ENCODE measurements around the gene GLE1. TPM values are rescaled to one million over a fixed set of nuclear protein-coding genes. Genes with fewer than 3 reads are reported as not detected.

The GLE1 gene
- total RNA-seq, 2 experiments from 2014 or later = 8.0 to 8.4 TPM

DNA sequence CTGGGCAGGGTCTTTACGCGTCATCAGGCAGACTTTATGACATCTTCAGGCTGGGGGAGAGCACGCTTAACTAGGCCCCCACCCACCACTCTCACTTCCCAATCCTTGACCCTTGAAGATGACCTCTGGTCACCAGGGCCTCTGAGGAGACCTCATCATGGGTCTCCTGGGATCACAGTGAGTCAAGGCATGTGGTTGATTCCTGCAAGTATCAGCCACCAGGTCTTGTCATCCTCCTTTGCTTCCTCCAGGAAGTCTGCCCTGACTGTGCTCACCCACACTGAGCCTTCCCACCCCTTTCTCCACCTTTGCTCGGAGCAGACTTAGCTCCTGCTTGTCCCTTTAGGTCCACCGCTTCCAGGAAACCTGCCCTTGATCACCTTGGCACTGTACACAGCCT, 31.4 kb upstream of the GLE1 start:
- Mint-ChIP-seq H3K4me1 (ENCODE audit: low read depth) (peaks cover 9% of the 10 kb centered on the region), H3K36me3 (ENCODE audit: low read depth) (peaks cover 54% of the 10 kb centered on the region), H3K4me3 (no peak overlapping the region), H3K9me3 (no peaks in the 10 kb centered on the region), H3K27me3 (no peaks in the 10 kb centered on the region), H3K27ac (no peak overlapping the region)
- Histone ChIP-seq H3K4me3 (ENCODE audit: low read length) (no peak overlapping the region), H3K9me3 (ENCODE audit: control insufficient read depth in 1 of 2, insufficient read depth in 1 of 2, low read length in 2 of 2) (no peaks in the 10 kb centered on the region), H3K27me3 (ENCODE audit: control insufficient read depth in 1 of 2, insufficient read depth in 2 of 2, low read length in 2 of 2) (no peaks in the 10 kb centered on the region), H3K36me3 (ENCODE audit: insufficient read depth, low read length) (peaks cover 40% of the 10 kb centered on the region), H3K27ac (ENCODE audit: low read depth in 1 of 2, low read length in 2 of 2) (no peak overlapping the region), H3K4me1 (ENCODE audit: insufficient read depth, low read length) (no peaks in the 10 kb centered on the region)
- ChIA-PET CTCF (no interaction called here), POLR2A (no interaction called here)
- intact Hi-C loops (cut with DNase I, micrococcal nuclease) = no loop called here
- no peak for DNase-seq
- TF ChIP-seq, protein P1, sequence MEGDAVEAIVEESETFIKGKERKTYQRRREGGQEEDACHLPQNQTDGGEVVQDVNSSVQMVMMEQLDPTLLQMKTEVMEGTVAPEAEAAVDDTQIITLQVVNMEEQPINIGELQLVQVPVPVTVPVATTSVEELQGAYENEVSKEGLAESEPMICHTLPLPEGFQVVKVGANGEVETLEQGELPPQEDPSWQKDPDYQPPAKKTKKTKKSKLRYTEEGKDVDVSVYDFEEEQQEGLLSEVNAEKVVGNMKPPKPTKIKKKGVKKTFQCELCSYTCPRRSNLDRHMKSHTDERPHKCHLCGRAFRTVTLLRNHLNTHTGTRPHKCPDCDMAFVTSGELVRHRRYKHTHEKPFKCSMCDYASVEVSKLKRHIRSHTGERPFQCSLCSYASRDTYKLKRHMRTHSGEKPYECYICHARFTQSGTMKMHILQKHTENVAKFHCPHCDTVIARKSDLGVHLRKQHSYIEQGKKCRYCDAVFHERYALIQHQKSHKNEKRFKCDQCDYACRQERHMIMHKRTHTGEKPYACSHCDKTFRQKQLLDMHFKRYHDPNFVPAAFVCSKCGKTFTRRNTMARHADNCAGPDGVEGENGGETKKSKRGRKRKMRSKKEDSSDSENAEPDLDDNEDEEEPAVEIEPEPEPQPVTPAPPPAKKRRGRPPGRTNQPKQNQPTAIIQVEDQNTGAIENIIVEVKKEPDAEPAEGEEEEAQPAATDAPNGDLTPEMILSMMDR (IDR thresholded peaks at IDR 0.05) = no peak
- no peak for ATAC-seq (ENCODE audit: poor library complexity)

DNA sequence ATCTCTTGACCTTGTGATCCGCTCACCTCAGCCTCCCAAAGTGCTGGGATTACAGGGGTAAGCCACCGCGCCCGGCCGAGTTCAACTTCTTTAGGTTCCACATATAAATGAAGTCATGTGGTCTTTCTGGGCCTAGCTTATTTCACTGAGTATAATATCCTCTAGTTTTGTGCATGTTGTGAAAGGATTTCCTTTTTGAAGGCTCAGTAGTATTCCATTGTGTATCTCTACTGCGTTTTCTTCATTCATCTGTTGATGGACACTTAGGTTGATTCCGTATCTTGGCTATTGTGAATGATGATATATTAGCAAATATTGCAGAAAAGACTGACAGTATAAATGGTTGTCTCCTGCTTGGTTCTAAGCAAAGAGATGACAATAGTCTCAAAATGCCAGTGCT, 28.7 kb upstream of the GLE1 start:
- H3K36me3 ChIP-seq (ENCODE audit: insufficient read depth, low read length) = peaks cover 46% of the 10 kb centered on the region
- Mint-ChIP-seq H3K36me3 (ENCODE audit: low read depth) (peaks cover 56% of the 10 kb centered on the region), H3K9me3 (no peaks in the 10 kb centered on the region), H3K4me1 (ENCODE audit: low read depth) (no peaks in the 10 kb centered on the region), H3K27ac (no peak overlapping the region), H3K4me3 (no peak overlapping the region), H3K27me3 (no peaks in the 10 kb centered on the region)
- ChIA-PET POLR2A (no interaction called here), CTCF (no interaction called here)
- no peaks in the 10 kb centered on the region for H3K9me3 ChIP-seq (ENCODE audit: control insufficient read depth in 1 of 2, insufficient read depth in 1 of 2, low read length in 2 of 2)
- H3K27me3 ChIP-seq (ENCODE audit: control insufficient read depth in 1 of 2, insufficient read depth in 2 of 2, low read length in 2 of 2) = no peaks in the 10 kb centered on the region
- intact Hi-C loops (cut with DNase I, micrococcal nuclease) = no loop called here
- TF ChIP-seq, protein P1 (IDR thresholded peaks at IDR 0.05) = no peak
- no peak overlapping the region for H3K4me3 ChIP-seq (ENCODE audit: low read length)
- H3K27ac ChIP-seq (ENCODE audit: low read depth in 1 of 2, low read length in 2 of 2) = no peak overlapping the region
- DNase-seq (no peak), ATAC-seq (ENCODE audit: poor library complexity) (no peak)
- H3K4me1 ChIP-seq (ENCODE audit: insufficient read depth, low read length) = no peaks in the 10 kb centered on the region

DNA sequence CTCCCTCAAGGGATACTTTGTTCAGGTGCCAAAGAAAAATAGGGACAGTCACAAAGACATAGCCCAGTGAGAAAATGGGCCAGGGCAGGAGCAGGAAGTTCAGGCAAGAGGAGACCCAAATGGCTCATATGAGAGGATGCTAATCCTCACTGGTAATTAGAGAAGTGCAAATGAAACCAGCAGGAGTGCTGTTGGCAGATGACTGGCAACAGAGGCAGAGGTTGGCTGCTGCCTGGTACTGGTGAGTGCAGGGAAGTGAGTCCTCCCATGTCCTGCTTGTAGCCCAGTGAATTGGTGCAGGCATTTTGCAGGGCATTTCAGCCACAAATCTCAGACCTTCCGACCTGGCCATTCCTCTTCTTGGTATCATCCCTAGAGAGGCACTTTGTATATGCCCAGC, 25.3 kb upstream of the GLE1 start:
- H3K9me3 Mint-ChIP-seq = no peaks in the 10 kb centered on the region
- peaks cover 54% of the 10 kb centered on the region for H3K36me3 ChIP-seq (ENCODE audit: insufficient read depth, low read length)
- H3K4me3 Mint-ChIP-seq = no peak overlapping the region
- H3K36me3 Mint-ChIP-seq (ENCODE audit: low read depth) = peaks cover 61% of the 10 kb centered on the region
- H3K4me1 ChIP-seq (ENCODE audit: insufficient read depth, low read length) = no peaks in the 10 kb centered on the region
- DNase-seq = no peak
- no peaks in the 10 kb centered on the region for H3K27me3 ChIP-seq (ENCODE audit: control insufficient read depth in 1 of 2, insufficient read depth in 2 of 2, low read length in 2 of 2)
- H3K9me3 ChIP-seq (ENCODE audit: control insufficient read depth in 1 of 2, insufficient read depth in 1 of 2, low read length in 2 of 2) = no peaks in the 10 kb centered on the region
- TF ChIP-seq, protein P1 (IDR thresholded peaks at IDR 0.05) = no peak
- H3K4me1 Mint-ChIP-seq (ENCODE audit: low read depth) = no peaks in the 10 kb centered on the region
- ChIA-PET CTCF (no interaction called here), POLR2A (no interaction called here)
- ATAC-seq (ENCODE audit: poor library complexity) = no peak
- H3K27ac Mint-ChIP-seq = no peak overlapping the region
- intact Hi-C loops (cut with DNase I, micrococcal nuclease) = no loop called here
- H3K27ac ChIP-seq (ENCODE audit: low read depth in 1 of 2, low read length in 2 of 2) = no peak overlapping the region
- no peak overlapping the region for H3K4me3 ChIP-seq (ENCODE audit: low read length)
- no peaks in the 10 kb centered on the region for H3K27me3 Mint-ChIP-seq

All from CD4-positive, alpha-beta T cell (primary cell).